ENCODE data around the gene ZC3H14. TPM values are rescaled to one million over a fixed set of nuclear protein-coding genes. Genes with fewer than 3 reads are reported as not detected.
"Not testable (repeated sequence)": the region's sequence is repeated elsewhere in the genome, so short reads cannot be mapped to it uniquely, and the experiment has no call there.

Gene ZC3H14
- 59.8 and 60.3 TPM in 2 replicates for total RNA-seq

- peaks cover 23% of the 10 kb centered on the region for H3K27me3 Mint-ChIP-seq (ENCODE audit: low read depth)
- intact Hi-C loops (cut with micrococcal nuclease) = loop anchor here (5.0 to 10.0 kb wide), 3 partner anchors 34 to 1392 kb away; partner anchors contain the start of genes EFCAB11, SPATA7 and TDP1
Measured at GRCh38 chr14:88562831-88563686, at the start of gene ZC3H14. Gene ZC3H14, plus strand, starts transcription at chr14:88563037. Its CDS starts 97 bp downstream, at chr14:88563134.

DNA sequence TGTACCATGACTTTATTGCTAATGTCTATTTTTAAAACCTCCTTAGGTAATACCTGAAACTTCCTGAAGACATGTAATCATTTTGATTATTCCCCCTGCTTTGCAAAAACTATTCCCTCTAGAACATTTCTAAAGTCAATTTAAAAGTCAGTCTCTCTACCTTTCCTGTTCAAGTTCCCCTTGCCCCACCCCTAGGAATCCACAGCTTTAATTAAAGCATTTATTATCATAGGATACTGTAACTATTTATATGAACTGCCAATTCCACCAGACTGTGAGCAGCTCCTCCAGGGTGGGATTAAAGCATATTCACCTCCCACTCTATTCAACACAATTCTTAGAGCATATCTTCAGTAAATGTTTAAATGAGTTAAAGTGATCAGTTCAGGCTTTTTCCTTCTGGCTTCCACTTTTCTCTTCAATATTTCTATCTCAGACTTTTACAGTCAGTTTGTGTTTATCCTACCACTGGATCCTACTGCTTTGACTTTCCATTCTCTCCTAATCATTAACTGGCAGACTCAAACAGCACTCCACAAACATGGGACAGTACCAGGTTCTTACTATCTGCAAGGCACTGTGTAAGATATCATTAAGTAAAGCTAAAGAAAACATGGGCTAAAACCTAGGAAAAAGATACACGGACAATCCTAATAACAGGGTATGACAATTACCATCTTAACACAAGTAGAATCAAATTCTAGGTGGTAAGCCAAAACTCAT is 47.2 kb upstream of the ZC3H14 start:
- Mint-ChIP-seq H3K9me3 (no peaks in the 10 kb centered on the region), H3K27me3 (ENCODE audit: low read depth) (peaks cover 9% of the 10 kb centered on the region), H3K4me3 (ENCODE audit: low read depth) (no peak overlapping the region), H3K36me3 (ENCODE audit: low read depth) (no peaks in the 10 kb centered on the region), H3K27ac (no peak overlapping the region), H3K4me1 (ENCODE audit: low read depth) (peaks cover 2% of the 10 kb centered on the region)
- intact Hi-C loops (cut with micrococcal nuclease) = no loop called here
- no peak for DNase-seq (ENCODE audit: low spot score)

More at GRCh38 chr14:88562831-88563686, at the start of gene ZC3H14:
- DNase-seq (ENCODE audit: low spot score) = peak; percentile 86
- peaks cover 4% of the 10 kb centered on the region for H3K9me3 Mint-ChIP-seq
- H3K4me1 Mint-ChIP-seq (ENCODE audit: low read depth) = peaks cover 28% of the 10 kb centered on the region
- H3K4me3 Mint-ChIP-seq (ENCODE audit: low read depth) = peak within 1 kb of the TSS; percentile 96
- peaks cover 37% of the 10 kb centered on the region for H3K36me3 Mint-ChIP-seq (ENCODE audit: low read depth)
- peak within 1 kb of the TSS; percentile 90 for H3K27ac Mint-ChIP-seq

DNA sequence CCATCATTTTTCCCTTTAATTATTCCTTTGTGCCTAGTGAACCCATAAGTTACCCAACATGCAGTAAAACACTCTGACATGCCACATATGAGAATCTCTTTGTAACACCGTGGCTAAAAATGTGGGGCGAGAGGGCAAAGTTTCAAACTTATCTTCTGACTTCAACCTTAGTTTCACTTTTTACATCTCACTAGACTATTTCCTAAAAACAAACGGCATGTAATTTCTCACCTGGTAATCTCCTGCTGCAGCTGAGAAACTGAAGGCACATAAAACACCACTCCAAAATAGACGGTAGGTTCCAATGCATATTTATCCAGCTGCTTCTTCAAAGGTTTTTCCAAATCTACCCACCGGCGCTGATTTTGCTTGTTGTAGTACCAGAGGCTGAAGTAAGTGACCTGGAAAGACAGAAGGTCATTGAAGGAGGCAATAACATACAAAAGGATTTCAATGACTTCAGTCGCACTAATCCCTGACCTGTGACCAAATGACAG is 45.9 kb upstream of the ZC3H14 start:
- no peak overlapping the region for H3K4me3 Mint-ChIP-seq (ENCODE audit: low read depth)
- intact Hi-C loops (cut with micrococcal nuclease) = no loop called here
- peaks cover 11% of the 10 kb centered on the region for H3K27me3 Mint-ChIP-seq (ENCODE audit: low read depth)

GRCh38 chr14:88518592-88519512 is 44.0 kb upstream of the ZC3H14 start:
- H3K9me3 Mint-ChIP-seq = no peaks in the 10 kb centered on the region
- H3K27ac Mint-ChIP-seq = no peak overlapping the region
- peaks cover 15% of the 10 kb centered on the region for H3K27me3 Mint-ChIP-seq (ENCODE audit: low read depth)
- no peak overlapping the region for H3K4me3 Mint-ChIP-seq (ENCODE audit: low read depth)
- no peaks in the 10 kb centered on the region for H3K36me3 Mint-ChIP-seq (ENCODE audit: low read depth)
- DNase-seq (ENCODE audit: low spot score) = no peak
- peaks cover 2% of the 10 kb centered on the region for H3K4me1 Mint-ChIP-seq (ENCODE audit: low read depth)
- intact Hi-C loops (cut with micrococcal nuclease) = no loop called here

More for the DNA sequence above, 45.9 kb upstream of the ZC3H14 start:
- Mint-ChIP-seq H3K9me3 (no peaks in the 10 kb centered on the region), H3K4me1 (ENCODE audit: low read depth) (peaks cover 2% of the 10 kb centered on the region), H3K36me3 (ENCODE audit: low read depth) (no peaks in the 10 kb centered on the region), H3K27ac (no peak overlapping the region)
- DNase-seq (ENCODE audit: low spot score) = no peak

DNA sequence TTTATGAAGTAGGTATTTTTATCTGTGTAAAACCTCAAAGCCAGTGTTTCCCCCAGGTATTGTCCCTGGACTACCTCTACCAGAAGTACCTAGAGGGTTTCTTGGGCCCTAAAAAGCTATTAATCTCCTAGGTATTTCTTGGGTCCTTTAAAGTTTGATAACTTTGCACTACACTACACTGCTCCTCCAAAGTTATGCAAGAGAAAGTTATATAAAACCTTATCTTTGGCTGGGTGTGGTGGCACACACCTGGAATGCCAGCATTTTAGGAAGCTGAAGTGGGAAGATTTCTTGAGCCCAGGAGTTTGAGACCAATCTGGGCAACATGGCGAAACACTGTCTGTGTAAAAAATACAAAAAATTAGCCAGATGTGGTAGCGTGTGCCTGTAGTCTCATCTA is 42.9 kb upstream of the ZC3H14 start:
- no peak for DNase-seq (ENCODE audit: low spot score)
- Mint-ChIP-seq H3K27me3 (ENCODE audit: low read depth) (peaks cover 15% of the 10 kb centered on the region), H3K9me3 (no peaks in the 10 kb centered on the region), H3K36me3 (ENCODE audit: low read depth) (no peaks in the 10 kb centered on the region), H3K27ac (no peak overlapping the region), H3K4me1 (ENCODE audit: low read depth) (peaks cover 2% of the 10 kb centered on the region), H3K4me3 (ENCODE audit: low read depth) (no peak overlapping the region)
- intact Hi-C loops (cut with micrococcal nuclease) = no loop called here

DNA sequence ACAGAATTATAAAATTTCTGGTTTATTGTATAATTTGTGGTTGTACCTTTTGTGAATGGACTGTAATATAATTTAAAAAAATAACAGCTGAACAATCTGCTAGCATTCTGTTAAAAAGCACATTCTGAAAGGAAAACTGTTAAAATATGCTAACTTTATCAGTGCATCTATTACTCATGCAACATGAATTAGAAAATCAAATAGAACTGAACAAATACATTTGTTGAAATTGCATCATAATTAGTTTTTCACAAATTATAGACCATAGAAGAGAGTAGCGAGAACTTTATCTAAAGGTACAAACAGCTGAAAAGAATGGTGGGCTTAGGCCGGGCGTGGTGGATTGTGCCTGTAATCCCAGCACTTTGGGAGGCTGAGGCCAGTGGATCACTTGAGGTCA is 41.0 kb upstream of the ZC3H14 start:
- no peak overlapping the region for H3K4me3 Mint-ChIP-seq (ENCODE audit: low read depth)
- intact Hi-C loops (cut with micrococcal nuclease) = no loop called here
- no peak overlapping the region for H3K27ac Mint-ChIP-seq

GRCh38 chr14:88522393-88522792 is 40.4 kb upstream of the ZC3H14 start:
- Mint-ChIP-seq H3K27ac (no peak overlapping the region), H3K4me3 (ENCODE audit: low read depth) (no peak overlapping the region), H3K9me3 (no peaks in the 10 kb centered on the region), H3K27me3 (ENCODE audit: low read depth) (peaks cover 23% of the 10 kb centered on the region), H3K36me3 (ENCODE audit: low read depth) (no peaks in the 10 kb centered on the region), H3K4me1 (ENCODE audit: low read depth) (no peaks in the 10 kb centered on the region)
- intact Hi-C loops (cut with micrococcal nuclease) = no loop called here
- DNase-seq (ENCODE audit: low spot score) = no peak

More for the DNA sequence above, 41.0 kb upstream of the ZC3H14 start:
- peaks cover 2% of the 10 kb centered on the region for H3K4me1 Mint-ChIP-seq (ENCODE audit: low read depth)
- peaks cover 20% of the 10 kb centered on the region for H3K27me3 Mint-ChIP-seq (ENCODE audit: low read depth)
- H3K36me3 Mint-ChIP-seq (ENCODE audit: low read depth) = no peaks in the 10 kb centered on the region
- no peaks in the 10 kb centered on the region for H3K9me3 Mint-ChIP-seq
- DNase-seq (ENCODE audit: low spot score) = no peak

DNA sequence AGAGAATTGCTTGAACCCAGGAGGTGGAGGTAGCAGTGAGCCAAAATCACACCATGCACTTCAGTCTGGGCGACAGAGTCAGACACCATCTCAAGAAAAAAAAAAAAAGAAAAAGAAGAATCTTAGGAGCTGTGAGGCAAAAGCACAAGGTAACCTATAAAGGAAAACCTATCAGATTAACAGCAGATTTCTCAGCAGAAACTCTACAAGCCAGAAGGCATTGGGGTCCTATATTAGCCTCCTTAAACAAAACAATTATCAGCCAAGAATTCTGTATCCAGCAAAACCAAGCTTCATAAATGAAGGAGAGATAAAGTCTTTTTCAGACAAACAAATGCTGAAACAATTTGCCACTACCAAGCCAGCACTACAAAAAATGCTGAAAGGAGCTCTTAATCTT is 32.9 kb upstream of the ZC3H14 start:
- H3K4me1 Mint-ChIP-seq (ENCODE audit: low read depth); H3K9me3 Mint-ChIP-seq; intact Hi-C loops (cut with micrococcal nuclease); H3K36me3 Mint-ChIP-seq (ENCODE audit: low read depth); H3K27ac Mint-ChIP-seq; H3K4me3 Mint-ChIP-seq (ENCODE audit: low read depth); DNase-seq (ENCODE audit: low spot score): not testable (repeated sequence)
- peaks cover 32% of the 10 kb centered on the region for H3K27me3 Mint-ChIP-seq (ENCODE audit: low read depth)

DNA sequence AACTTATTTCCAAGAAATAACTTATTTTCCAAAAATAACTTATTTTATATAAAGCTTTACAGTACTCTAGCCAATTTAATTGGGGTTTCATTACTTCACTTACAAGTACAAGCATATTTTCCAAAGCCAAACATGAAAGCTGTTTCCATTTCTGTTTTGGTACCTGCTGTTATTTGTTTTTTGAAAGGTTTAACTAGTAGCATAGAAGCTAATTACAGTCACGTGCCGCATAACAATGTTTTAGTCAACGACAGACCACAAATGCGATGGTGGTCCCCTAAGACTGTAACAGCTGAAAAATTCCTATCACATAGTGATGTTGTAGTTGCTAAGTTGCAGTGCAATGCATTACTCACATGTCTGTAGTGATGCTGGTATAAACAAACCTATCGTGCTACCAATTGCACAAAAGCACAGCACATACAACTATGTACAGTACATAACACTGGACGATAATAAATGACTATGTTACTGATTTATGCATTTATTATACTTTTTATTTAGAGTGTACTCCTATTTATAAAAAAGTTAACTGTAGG is 29.7 kb upstream of the ZC3H14 start:
- no peak overlapping the region for H3K4me3 Mint-ChIP-seq (ENCODE audit: low read depth)
- H3K36me3 Mint-ChIP-seq (ENCODE audit: low read depth) = no peaks in the 10 kb centered on the region
- intact Hi-C loops (cut with micrococcal nuclease) = no loop called here
- H3K27me3 Mint-ChIP-seq (ENCODE audit: low read depth) = peaks cover 16% of the 10 kb centered on the region
- no peak for DNase-seq (ENCODE audit: low spot score)
- H3K27ac Mint-ChIP-seq = no peak overlapping the region
- H3K9me3 Mint-ChIP-seq = peaks cover 6% of the 10 kb centered on the region
- no peaks in the 10 kb centered on the region for H3K4me1 Mint-ChIP-seq (ENCODE audit: low read depth)

DNA sequence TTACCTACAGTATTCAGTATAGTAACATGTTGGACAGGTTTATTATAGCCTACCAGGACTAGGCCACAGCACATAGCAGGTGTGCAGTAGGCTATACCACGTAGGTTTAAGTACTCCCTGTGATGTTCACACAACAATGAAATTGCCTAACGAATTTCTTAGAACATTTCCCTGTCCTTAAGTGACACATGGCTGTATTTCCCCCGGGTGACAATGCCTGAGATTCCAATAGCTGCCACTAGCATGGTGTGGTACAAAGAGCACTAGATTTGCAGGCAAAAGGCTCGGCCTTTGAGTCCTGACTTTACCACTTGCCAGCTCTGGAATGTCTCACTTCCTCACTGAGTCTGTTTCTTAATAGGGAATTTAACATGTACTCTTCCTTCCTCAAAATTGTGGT is 27.7 kb upstream of the ZC3H14 start:
- Mint-ChIP-seq H3K9me3 (peaks cover 3% of the 10 kb centered on the region), H3K4me3 (ENCODE audit: low read depth) (no peak overlapping the region), H3K27me3 (ENCODE audit: low read depth) (peaks cover 9% of the 10 kb centered on the region), H3K4me1 (ENCODE audit: low read depth) (no peaks in the 10 kb centered on the region), H3K36me3 (ENCODE audit: low read depth) (no peaks in the 10 kb centered on the region), H3K27ac (no peak overlapping the region)
- intact Hi-C loops (cut with micrococcal nuclease) = no loop called here
- no peak for DNase-seq (ENCODE audit: low spot score)

DNA sequence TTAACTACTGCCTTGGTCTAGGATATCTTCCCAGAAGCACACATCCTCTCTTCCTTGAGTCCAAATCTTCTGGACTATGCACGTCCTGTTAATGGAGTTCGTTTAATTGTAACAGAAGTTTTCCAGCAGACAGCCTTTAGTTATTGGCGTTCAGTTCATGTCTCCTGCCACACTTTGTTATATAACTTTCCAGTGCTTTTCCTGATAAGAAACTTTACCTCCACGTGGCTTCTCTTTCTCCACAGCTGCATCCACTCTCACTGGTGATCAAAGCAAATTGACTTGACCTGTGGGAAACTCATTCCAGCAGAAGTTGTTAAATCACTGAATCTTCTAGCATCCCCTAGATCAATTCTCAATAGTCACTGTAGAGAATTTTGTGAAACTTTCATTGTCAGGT is 27.0 kb upstream of the ZC3H14 start:
- no peaks in the 10 kb centered on the region for H3K4me1 Mint-ChIP-seq (ENCODE audit: low read depth)
- no peaks in the 10 kb centered on the region for H3K36me3 Mint-ChIP-seq (ENCODE audit: low read depth)
- no peak for DNase-seq (ENCODE audit: low spot score)
- peaks cover 7% of the 10 kb centered on the region for H3K27me3 Mint-ChIP-seq (ENCODE audit: low read depth)
- H3K4me3 Mint-ChIP-seq (ENCODE audit: low read depth) = no peak overlapping the region
- H3K9me3 Mint-ChIP-seq = no peaks in the 10 kb centered on the region
- intact Hi-C loops (cut with micrococcal nuclease) = no loop called here
- no peak overlapping the region for H3K27ac Mint-ChIP-seq

GRCh38 chr14:88541324-88541723 is 21.5 kb upstream of the ZC3H14 start:
- Mint-ChIP-seq H3K4me3 (ENCODE audit: low read depth) (no peak overlapping the region), H3K9me3 (no peaks in the 10 kb centered on the region), H3K27ac (no peak overlapping the region), H3K27me3 (ENCODE audit: low read depth) (peaks cover 3% of the 10 kb centered on the region), H3K4me1 (ENCODE audit: low read depth) (no peaks in the 10 kb centered on the region), H3K36me3 (ENCODE audit: low read depth) (no peaks in the 10 kb centered on the region)
- no peak for DNase-seq (ENCODE audit: low spot score)
- intact Hi-C loops (cut with micrococcal nuclease) = no loop called here

All from activated T-helper 2 cell treated with anti-CD3 and anti-CD28 coated beads, Interferon-gamma antibody, Interleukin-2, Interleukin-4, amounts not matched to agents 10 μg/mL and 5 μg/mL and 100 μg/mL, durations not matched to agents 14 hours and 24 hours and 36 hours (primary cell).